SK-N-SH treated with all-trans-retinoic acid at 6 μM for 48 hours (cell line): ENCODE measurements around the gene IFT80.

Experiments used
- CSDC2 ChIP-seq: fragments of 250-450 bp; sonication (Bioruptor Pico); IDR thresholded peaks from 2 replicates; pipeline ENCODE4 v1.5.0; 2020; ENCODE audit warnings: mild to moderate bottlenecking, moderate library complexity
- ESRRG ChIP-seq: fragments of 250-450 bp; sonication (Bioruptor Pico); IDR thresholded peaks from 2 replicates; pipeline ENCODE4 v1.6.1; 2021; ENCODE audit warnings: mild to moderate bottlenecking
- GLIS3 ChIP-seq: fragments of 250-450 bp; sonication (Bioruptor Pico); IDR thresholded peaks from 2 replicates; pipeline ENCODE4 v1.5.0; 2020; ENCODE audit warnings: mild to moderate bottlenecking, moderate library complexity
- OSR1 ChIP-seq: fragments of 250-450 bp; sonication (Bioruptor Pico); IDR thresholded peaks from 2 replicates; pipeline ENCODE4 v1.8.0; 2022; ENCODE audit warnings: moderate library complexity, mild to moderate bottlenecking, inconsistent platforms
- PPARA ChIP-seq: fragments of 250-450 bp; sonication (Bioruptor Pico); IDR thresholded peaks from 2 replicates; pipeline ENCODE4 v1.5.0; 2020; ENCODE audit warnings: mild to moderate bottlenecking, borderline replicate concordance
- RARB ChIP-seq: fragments of 250-450 bp; sonication (Bioruptor Pico); IDR thresholded peaks from 2 replicates; pipeline ENCODE4 v1.8.0; 2021; ENCODE audit warnings: mild to moderate bottlenecking, moderate library complexity
- TSHZ2 ChIP-seq: fragments of 250-450 bp; sonication (Bioruptor Pico); IDR thresholded peaks from 2 replicates; pipeline ENCODE4 v1.5.0; 2020; ENCODE audit warnings: mild to moderate bottlenecking, moderate library complexity
- ZC3H10 ChIP-seq: fragments of 250-450 bp; sonication (Bioruptor Pico); IDR thresholded peaks from 2 replicates; pipeline ENCODE4 v1.5.1; 2021; ENCODE audit warnings: mild to moderate bottlenecking, moderate library complexity
- ZFP3 ChIP-seq: fragments of 250-450 bp; sonication (Bioruptor Pico); IDR thresholded peaks from 2 replicates; pipeline ENCODE4 v1.5.0; 2020; ENCODE audit warnings: mild to moderate bottlenecking, moderate library complexity
- ZFP30 ChIP-seq: fragments of 450-650 bp; formaldehyde crosslinking; IDR thresholded peaks from 2 replicates; pipeline ENCODE4 v1.5.0; 2022; ENCODE audit warnings: mild to moderate bottlenecking, moderate library complexity
- ZNF565 ChIP-seq: fragments of 450-650 bp; formaldehyde crosslinking; conservative IDR thresholded peaks from 2 replicates; pipeline ENCODE4 v1.5.0; 2020; ENCODE audit warnings: low read depth, mild to moderate bottlenecking, moderate library complexity
- ZNF8 ChIP-seq: fragments of 450-650 bp; formaldehyde crosslinking; IDR thresholded peaks from 2 replicates; pipeline ENCODE4 v1.5.0; 2020; ENCODE audit warnings: mild to moderate bottlenecking, moderate library complexity
- TF ChIP-seq, protein P1 (sequence below): fragments of 250-450 bp; sonication (Bioruptor Pico); IDR thresholded peaks from 2 replicates; pipeline ENCODE4 v1.8.0; 2021; ENCODE audit warnings: low read depth, mild to moderate bottlenecking, moderate library complexity, borderline replicate concordance
- TF ChIP-seq, protein P2 (sequence below): fragments of 250-450 bp; sonication (Bioruptor Pico); IDR thresholded peaks from 2 replicates; pipeline ENCODE4 v1.5.1; 2020; ENCODE audit warnings: low read depth, mild to moderate bottlenecking, moderate library complexity

- TF ChIP-seq OSR1 (CRISPR knock-in tag) (no peak), RARB (no peak), ZC3H10 (CRISPR knock-in tag) (no peak), ZFP30 (CRISPR knock-in tag) (no peak), ZFP3 (CRISPR knock-in tag) (no peak), ESRRG (CRISPR knock-in tag) (no peak), GLIS3 (CRISPR knock-in tag) (no peak), ZNF8 (CRISPR knock-in tag) (no peak), TSHZ2 (CRISPR knock-in tag) (no peak), CSDC2 (CRISPR knock-in tag) (no peak), PPARA (CRISPR knock-in tag) (no peak), ZNF565 (CRISPR knock-in tag) (no peak)
- TF ChIP-seq, protein P1, sequence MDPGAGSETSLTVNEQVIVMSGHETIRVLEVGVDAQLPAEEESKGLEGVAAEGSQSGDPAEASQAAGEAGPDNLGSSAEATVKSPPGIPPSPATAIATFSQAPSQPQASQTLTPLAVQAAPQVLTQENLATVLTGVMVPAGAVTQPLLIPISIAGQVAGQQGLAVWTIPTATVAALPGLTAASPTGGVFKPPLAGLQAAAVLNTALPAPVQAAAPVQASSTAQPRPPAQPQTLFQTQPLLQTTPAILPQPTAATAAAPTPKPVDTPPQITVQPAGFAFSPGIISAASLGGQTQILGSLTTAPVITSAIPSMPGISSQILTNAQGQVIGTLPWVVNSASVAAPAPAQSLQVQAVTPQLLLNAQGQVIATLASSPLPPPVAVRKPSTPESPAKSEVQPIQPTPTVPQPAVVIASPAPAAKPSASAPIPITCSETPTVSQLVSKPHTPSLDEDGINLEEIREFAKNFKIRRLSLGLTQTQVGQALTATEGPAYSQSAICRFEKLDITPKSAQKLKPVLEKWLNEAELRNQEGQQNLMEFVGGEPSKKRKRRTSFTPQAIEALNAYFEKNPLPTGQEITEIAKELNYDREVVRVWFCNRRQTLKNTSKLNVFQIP = no peak
- TF ChIP-seq, protein P2, sequence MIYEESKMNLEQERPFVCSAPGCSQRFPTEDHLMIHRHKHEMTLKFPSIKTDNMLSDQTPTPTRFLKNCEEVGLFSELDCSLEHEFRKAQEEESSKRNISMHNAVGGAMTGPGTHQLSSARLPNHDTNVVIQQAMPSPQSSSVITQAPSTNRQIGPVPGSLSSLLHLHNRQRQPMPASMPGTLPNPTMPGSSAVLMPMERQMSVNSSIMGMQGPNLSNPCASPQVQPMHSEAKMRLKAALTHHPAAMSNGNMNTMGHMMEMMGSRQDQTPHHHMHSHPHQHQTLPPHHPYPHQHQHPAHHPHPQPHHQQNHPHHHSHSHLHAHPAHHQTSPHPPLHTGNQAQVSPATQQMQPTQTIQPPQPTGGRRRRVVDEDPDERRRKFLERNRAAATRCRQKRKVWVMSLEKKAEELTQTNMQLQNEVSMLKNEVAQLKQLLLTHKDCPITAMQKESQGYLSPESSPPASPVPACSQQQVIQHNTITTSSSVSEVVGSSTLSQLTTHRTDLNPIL = no peak
These were observed 35.0 kb upstream of the IFT80 start for GRCh38 chr3:160434071-160434470.
